ENCODE data around the gene TDRD15.

GRCh38 chr2:21098294-21098693, 25.5 kb upstream of the TDRD15 start:
- no peak for TF ChIP-seq EP300 (IDR thresholded peaks at IDR 0.05)
- TF ChIP-seq, protein P1, sequence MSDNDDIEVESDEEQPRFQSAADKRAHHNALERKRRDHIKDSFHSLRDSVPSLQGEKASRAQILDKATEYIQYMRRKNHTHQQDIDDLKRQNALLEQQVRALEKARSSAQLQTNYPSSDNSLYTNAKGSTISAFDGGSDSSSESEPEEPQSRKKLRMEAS (IDR thresholded peaks at IDR 0.05) = no peak
- TF ChIP-seq POLR2A (IDR thresholded peaks at IDR 0.05; ENCODE audit: low read length) = no peak
- TF ChIP-seq FOSL2 (IDR thresholded peaks at IDR 0.05) = no peak
- TF ChIP-seq FOSL2 (CRISPR knock-in tag; IDR thresholded peaks at IDR 0.05) = no peak
- TF ChIP-seq, protein P2, sequence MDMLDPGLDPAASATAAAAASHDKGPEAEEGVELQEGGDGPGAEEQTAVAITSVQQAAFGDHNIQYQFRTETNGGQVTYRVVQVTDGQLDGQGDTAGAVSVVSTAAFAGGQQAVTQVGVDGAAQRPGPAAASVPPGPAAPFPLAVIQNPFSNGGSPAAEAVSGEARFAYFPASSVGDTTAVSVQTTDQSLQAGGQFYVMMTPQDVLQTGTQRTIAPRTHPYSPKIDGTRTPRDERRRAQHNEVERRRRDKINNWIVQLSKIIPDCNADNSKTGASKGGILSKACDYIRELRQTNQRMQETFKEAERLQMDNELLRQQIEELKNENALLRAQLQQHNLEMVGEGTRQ (IDR thresholded peaks at IDR 0.05) = no peak
- TF ChIP-seq CTCF (IDR thresholded peaks at IDR 0.05) = no peak
- TF ChIP-seq REST (IDR thresholded peaks at IDR 0.05) = no peak
- no peak for TF ChIP-seq EHMT2 (IDR thresholded peaks at IDR 0.05; ENCODE audit: low read depth)
- TF ChIP-seq ZSCAN20 (CRISPR knock-in tag; IDR thresholded peaks at IDR 0.05) = no peak
- no peak for TF ChIP-seq CHD4 (IDR thresholded peaks at IDR 0.05; ENCODE audit: borderline replicate concordance)
- TF ChIP-seq JUNB (IDR thresholded peaks at IDR 0.05) = no peak
- no peak for TF ChIP-seq RNF2 (IDR thresholded peaks at IDR 0.05; ENCODE audit: borderline replicate concordance, low read depth)
